Choroid plexus epithelial cell (primary cell): Measurements from ENCODE around the gene WDR81.

ENCODE experiments used
- DNase-seq: peaks from one replicate; pipeline ENCODE4 v3.0.0-alpha.2; 2010; ENCODE audit warnings: low read depth
- H3K4me3 ChIP-seq: 2 replicates; pipeline ENCODE4 v1.5.1; 2011; ENCODE audit warnings: low read depth, mild to moderate bottlenecking, control low read depth, low read length, moderate library complexity
- TF ChIP-seq, protein P1 (sequence below): conservative IDR thresholded peaks from 2 replicates; pipeline ENCODE4 v1.5.1; 2011; ENCODE audit warnings: low read depth, mild to moderate bottlenecking, control low read depth, inconsistent platforms, low read length, moderate library complexity

The WDR81 gene

DNA sequence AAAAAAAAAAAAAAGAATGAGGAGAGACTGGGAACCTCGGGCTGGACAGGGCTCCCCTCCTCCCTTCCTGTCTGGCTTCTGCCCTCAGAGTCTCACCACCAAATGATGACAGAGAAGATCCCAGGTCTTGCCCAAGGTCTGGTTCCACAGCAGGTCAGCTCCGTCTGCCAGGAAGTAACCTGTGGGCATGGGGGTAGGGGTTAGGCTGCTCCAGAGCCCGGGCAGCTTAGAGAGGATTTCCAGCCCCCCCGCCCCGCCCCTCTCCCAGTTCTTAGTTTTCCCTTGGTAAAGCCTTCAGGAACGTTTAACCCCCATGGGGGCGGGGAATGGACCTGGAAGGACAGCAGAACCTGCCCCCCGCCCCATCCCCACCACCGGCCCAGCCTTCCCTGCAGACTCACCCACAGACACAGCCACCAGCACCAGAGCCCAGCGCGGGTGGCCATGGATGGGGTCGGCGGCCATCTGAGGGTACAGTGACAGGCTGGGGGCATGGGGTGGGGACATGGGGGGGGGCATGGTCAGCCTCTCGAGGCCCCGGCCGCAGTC is 15.0 kb upstream of the WDR81 start:
- DNase-seq, result no peak
- H3K4me3 ChIP-seq, result peak overlapping the region; percentile 65
- TF ChIP-seq, protein P1, sequence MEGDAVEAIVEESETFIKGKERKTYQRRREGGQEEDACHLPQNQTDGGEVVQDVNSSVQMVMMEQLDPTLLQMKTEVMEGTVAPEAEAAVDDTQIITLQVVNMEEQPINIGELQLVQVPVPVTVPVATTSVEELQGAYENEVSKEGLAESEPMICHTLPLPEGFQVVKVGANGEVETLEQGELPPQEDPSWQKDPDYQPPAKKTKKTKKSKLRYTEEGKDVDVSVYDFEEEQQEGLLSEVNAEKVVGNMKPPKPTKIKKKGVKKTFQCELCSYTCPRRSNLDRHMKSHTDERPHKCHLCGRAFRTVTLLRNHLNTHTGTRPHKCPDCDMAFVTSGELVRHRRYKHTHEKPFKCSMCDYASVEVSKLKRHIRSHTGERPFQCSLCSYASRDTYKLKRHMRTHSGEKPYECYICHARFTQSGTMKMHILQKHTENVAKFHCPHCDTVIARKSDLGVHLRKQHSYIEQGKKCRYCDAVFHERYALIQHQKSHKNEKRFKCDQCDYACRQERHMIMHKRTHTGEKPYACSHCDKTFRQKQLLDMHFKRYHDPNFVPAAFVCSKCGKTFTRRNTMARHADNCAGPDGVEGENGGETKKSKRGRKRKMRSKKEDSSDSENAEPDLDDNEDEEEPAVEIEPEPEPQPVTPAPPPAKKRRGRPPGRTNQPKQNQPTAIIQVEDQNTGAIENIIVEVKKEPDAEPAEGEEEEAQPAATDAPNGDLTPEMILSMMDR, result no peak

DNA sequence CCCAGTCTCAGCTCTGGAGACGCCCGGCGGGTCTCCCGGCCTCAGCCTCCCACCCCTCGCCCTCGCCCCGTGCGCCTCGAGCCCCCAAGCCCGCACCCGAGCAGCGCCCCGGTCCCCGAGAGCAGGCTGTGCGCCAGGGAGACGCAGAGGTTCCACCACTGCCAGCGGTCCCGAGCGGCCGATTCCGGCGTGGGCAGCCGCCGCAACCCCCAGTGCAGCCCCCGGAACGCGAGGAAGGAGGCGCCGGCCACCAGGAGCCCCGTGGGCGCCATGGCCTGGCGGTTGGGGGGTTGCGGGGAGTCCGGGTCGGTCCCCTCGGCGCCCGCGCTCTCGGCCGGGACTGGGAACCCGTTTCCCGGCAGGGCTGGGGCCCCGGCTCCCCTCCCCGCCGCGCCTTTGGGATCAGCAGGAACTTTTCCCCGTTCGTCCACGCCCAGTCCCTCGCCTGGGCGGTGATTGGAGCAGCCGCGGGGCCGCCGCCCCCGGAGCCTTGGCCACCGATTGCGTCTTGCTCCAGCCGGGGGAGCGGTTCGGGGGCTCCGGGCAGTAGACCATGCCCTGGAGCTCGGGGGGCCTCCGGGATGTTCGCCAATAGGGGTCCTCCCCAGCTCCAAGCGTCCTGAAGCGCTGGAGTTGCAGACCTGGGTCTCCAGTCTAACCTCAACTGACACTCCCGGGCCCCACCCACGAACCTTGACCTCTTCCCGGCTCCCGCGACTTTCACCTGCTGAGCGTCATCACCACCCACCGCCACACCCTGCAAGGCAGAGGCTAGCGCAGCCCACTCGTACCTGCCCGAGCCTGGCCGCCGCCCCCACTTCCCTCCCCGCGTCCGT is 14.3 kb upstream of the WDR81 start, which contains the start of gene TLCD2:
TSS of gene TLCD2 (minus strand) at position 407 of the 836 bp plus-strand sequence. CDS start at position 272, 135 bp downstream.
- H3K4me3 ChIP-seq, result peak within 1 kb of the TSS; percentile 65
- TF ChIP-seq, protein P1, result no peak
- peak; percentile 66 for DNase-seq

DNA sequence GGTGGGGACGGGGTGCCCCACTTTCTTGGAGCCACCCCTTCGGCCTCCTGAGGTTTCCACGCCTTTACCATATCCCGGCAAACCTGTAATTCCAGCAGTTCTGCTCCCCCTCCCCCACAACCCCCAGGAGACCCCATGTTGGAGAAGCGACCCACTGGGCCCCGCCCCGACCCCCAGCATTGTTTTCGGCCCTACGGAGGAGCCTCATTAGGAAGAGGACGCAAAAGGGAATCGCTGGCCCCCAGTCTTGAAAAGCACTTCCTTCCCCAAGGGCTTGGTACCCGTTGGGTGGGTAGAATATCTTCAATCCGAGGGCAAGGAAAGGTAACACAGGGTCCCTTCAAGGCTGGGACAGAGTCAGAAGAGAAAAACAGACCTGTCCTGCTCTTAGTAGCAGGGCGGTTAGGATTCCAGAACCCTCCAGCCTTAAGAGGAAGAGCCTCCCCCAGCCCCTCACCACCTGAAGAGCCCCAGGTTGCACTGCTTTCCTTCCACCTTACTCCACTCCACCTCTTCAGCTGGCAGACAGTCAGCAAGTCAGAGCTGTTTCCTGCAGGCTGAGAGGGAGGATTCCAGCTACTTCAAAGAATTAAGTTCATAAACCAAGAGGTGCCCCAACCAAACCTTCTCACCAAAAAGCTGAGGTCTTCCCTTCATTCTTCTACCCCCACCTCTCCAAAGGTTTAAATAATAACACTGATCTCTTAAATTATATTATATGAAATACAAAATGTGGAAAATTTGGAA is 13.5 kb upstream of the WDR81 start:
- TF ChIP-seq, protein P1, result no peak
- H3K4me3 ChIP-seq, result peak overlapping the region; percentile 65
- DNase-seq, result no peak

DNA sequence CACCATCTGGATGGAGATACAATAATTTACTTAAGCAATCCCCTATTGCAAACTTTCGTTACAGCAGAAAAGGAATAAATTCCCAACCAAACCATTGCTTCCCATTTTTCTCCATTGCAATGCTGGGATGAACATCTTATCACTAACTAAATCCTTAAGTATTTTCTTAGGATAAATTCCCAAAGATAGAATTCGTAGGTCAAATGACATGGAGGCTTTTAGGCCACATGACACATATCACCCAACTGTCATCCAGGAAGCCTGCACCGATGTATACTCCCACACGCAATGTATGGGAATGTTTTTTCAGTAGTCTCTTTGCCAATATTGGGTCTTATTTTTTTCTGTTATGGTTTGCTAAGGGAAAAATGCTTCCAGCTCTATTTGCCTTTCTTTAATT is 12.7 kb upstream of the WDR81 start:
- H3K4me3 ChIP-seq, result no peak overlapping the region
- DNase-seq, result no peak
- TF ChIP-seq, protein P1, result no peak

DNA sequence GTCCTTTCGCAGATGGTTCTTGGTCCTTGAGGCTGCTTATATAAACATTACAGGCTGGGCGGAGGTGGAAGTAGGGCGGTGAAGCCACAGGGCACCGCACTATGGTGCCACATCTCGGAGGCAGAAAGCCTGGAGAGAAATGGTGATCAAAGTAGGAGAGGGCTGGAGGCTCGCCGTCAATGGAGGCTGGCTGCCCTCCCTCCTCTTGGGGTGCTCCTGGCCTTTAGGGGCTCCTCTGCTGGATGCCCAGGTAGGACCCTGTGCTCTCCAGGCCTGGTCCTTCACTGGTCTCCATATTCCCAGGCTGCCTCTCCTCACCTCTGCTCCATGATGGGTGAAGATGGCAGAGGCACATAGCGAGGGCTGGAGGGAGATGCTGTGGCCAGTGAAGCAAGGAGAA is 12.2 kb upstream of the WDR81 start:
- peak overlapping the region; percentile 94 for H3K4me3 ChIP-seq
- no peak for DNase-seq
- TF ChIP-seq, protein P1, result no peak

DNA sequence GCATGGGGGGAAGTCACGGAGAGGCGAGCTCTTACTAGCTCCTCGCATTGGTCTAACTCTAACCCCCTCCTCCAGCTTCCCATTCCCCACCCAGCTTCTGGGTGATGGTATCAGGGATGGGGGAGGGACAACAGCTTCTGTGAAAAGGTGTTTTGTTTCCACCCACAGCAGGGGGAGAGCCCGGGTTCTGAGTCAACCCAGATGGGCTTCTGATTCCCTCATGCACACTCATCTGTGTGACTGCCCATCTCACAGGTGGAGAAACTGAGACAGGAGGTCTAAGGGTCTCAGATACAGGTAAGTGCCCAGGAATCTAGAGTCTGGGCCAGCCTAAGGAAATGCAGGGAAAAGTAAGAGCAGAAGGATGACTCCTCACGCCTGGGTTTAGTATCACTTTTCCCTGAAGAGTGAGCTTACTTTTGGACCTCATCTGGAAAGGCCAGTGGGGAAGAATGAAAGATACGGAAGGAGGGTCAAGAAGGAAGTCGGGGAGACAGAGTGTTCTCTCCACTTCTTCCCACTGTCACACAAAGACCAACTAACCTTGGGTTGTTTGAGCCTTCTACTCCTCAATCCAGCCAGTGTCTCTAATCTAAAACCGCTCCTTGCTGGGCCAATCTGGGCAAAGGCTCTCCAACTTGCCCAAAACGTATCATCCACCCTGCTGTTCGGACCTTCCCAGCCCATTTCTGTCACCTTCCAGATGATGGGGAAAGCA is 11.2 kb upstream of the WDR81 start:
- TF ChIP-seq, protein P1, result no peak
- no peak for DNase-seq
- H3K4me3 ChIP-seq, result peak overlapping the region; percentile 94
